ENCODE data around the gene OTC. TPM values are rescaled to one million over a fixed set of nuclear protein-coding genes. Genes with fewer than 3 reads are reported as not detected.
A peak's percentile ranks its signal among the peaks of the same experiment; 100 is the strongest.

The OTC gene
- not detected for total RNA-seq

GRCh38 chrX:38352362-38352761, at the start of gene OTC:
Gene OTC (plus strand): TSS chrX:38352604. CDS start chrX:38352697, 93 bp downstream.
- no peak for DNase-seq (ENCODE audit: low spot score)

GRCh38 chrX:38304010-38304409, 48.4 kb upstream of the OTC start:
- DNase-seq (ENCODE audit: low spot score) = no peak

- no peak for DNase-seq (ENCODE audit: low spot score)
Observed at GRCh38 chrX:38305971-38306370, 46.4 kb upstream of the OTC start.

- DNase-seq (ENCODE audit: low spot score) = no peak
Observed at GRCh38 chrX:38311743-38312142, 40.7 kb upstream of the OTC start.

- DNase-seq (ENCODE audit: low spot score) = no peak
Observed at GRCh38 chrX:38312436-38312835, 40.0 kb upstream of the OTC start.

GRCh38 chrX:38313190-38313589, 39.2 kb upstream of the OTC start:
- DNase-seq (ENCODE audit: low spot score) = no peak

GRCh38 chrX:38315186-38315585, 37.2 kb upstream of the OTC start:
- no peak for DNase-seq (ENCODE audit: low spot score)

GRCh38 chrX:38318196-38318595, 34.2 kb upstream of the OTC start:
- no peak for DNase-seq (ENCODE audit: low spot score)

- DNase-seq (ENCODE audit: low spot score) = no peak
Observed at GRCh38 chrX:38318606-38319005, 33.8 kb upstream of the OTC start.

GRCh38 chrX:38320819-38321218, 31.6 kb upstream of the OTC start:
- DNase-seq (ENCODE audit: low spot score) = no peak

- no peak for DNase-seq (ENCODE audit: low spot score)
Observed at GRCh38 chrX:38326086-38326485, 26.3 kb upstream of the OTC start.

- peak; percentile 94 for DNase-seq (ENCODE audit: low spot score)
Observed at GRCh38 chrX:38327007-38327774, 25.2 kb upstream of the OTC start, which contains the start of gene RPGR. Gene RPGR (minus strand): TSS chrX:38327509. CDS start chrX:38327367, 142 bp downstream.

- DNase-seq (ENCODE audit: low spot score) = no peak
Observed at GRCh38 chrX:38327775-38328081, 24.7 kb upstream of the OTC start.

- no peak for DNase-seq (ENCODE audit: low spot score)
Observed at GRCh38 chrX:38332505-38332904, 19.9 kb upstream of the OTC start.

- no peak for DNase-seq (ENCODE audit: low spot score)
Observed at GRCh38 chrX:38335382-38335781, 17.0 kb upstream of the OTC start.

- DNase-seq (ENCODE audit: low spot score) = no peak
Observed at GRCh38 chrX:38336538-38337240, 15.7 kb upstream of the OTC start.

- no peak for DNase-seq (ENCODE audit: low spot score)
Observed at GRCh38 chrX:38341442-38341841, 11.0 kb upstream of the OTC start.

- no peak for DNase-seq (ENCODE audit: low spot score)
Observed at GRCh38 chrX:38342853-38343778, 9.3 kb upstream of the OTC start.

GRCh38 chrX:38346150-38346549, 6.3 kb upstream of the OTC start:
- no peak for DNase-seq (ENCODE audit: low spot score)

GRCh38 chrX:38347136-38347535, 5.3 kb upstream of the OTC start:
- DNase-seq (ENCODE audit: low spot score) = no peak

GRCh38 chrX:38351346-38351745, 1.1 kb upstream of the OTC start:
- DNase-seq (ENCODE audit: low spot score) = no peak

- no peak for DNase-seq (ENCODE audit: low spot score)
Observed at GRCh38 chrX:38356401-38356800, 4.0 kb downstream of the OTC start.

All from ureter (tissue), 1 donor.